K562 (cell line): ENCODE results near the gene WASF2. TPM values are rescaled to one million over a fixed set of nuclear protein-coding genes. Genes with fewer than 3 reads are reported as not detected.

Source experiments
- ARID2 ChIP-seq: fragments of 450-650 bp; IDR thresholded peaks from 2 replicates; pipeline ENCODE4 v1.6.1; 2017; ENCODE audit warnings: antibody characterized with exemption, mild to moderate bottlenecking
- BACH1 ChIP-seq: fragments of 200-800 bp; sonication (Bioruptor generic); IDR thresholded peaks from 2 replicates; pipeline ENCODE4 v1.6.1; 2016; ENCODE audit warnings: missing genetic modification characterization, missing compliant biosample characterization
- CAMTA2 ChIP-seq: fragments of 250-450 bp; sonication (Bioruptor Pico); conservative IDR thresholded peaks from 2 replicates; pipeline ENCODE4 v1.5.1; 2022
- CEBPG ChIP-seq, 3 experiments: fragments of 200-800 bp in 1 of 3; sonication (Bioruptor generic) in 1 of 3; sonication (generic) in 1 of 3; formaldehyde crosslinking in 1 of 3; IDR thresholded peaks in 2 of 3; conservative IDR thresholded peaks in 1 of 3; 2 replicates each; pipeline versions ENCODE4 v1.6.1 to v1.8.0; 2016 to 2022; ENCODE audit warnings: missing compliant biosample characterization in 2 of 3, missing genetic modification characterization in 2 of 3, mild to moderate bottlenecking in 1 of 3, missing genetic modification reagents in 1 of 3
- FOSL1 ChIP-seq: fragments of 200-800 bp; sonication (Bioruptor generic); conservative IDR thresholded peaks from 2 replicates; pipeline ENCODE4 v1.6.1; 2016; ENCODE audit warnings: missing genetic modification characterization, missing compliant biosample characterization
- GATA2 ChIP-seq: sonication (generic); formaldehyde crosslinking; IDR thresholded peaks from 2 replicates; pipeline ENCODE4 v1.4.0; 2020; ENCODE audit warnings: mild to moderate bottlenecking, missing genetic modification reagents
- GATAD2A ChIP-seq: fragments of 450-650 bp; IDR thresholded peaks from 2 replicates; pipeline ENCODE4 v1.6.1; 2017
- KAT7 ChIP-seq: sonication (generic); formaldehyde crosslinking; IDR thresholded peaks from 2 replicates; pipeline ENCODE4 v1.8.0; 2022; ENCODE audit warnings: missing genetic modification reagents, mild to moderate bottlenecking, borderline replicate concordance
- MECOM ChIP-seq: fragments of 250-450 bp; sonication (Bioruptor Pico); IDR thresholded peaks from 2 replicates; pipeline ENCODE4 v1.8.0; 2022; ENCODE audit warnings: inconsistent platforms
- MTA1 ChIP-seq: fragments of 450-650 bp; IDR thresholded peaks from 2 replicates; pipeline ENCODE4 v1.6.1; 2017; ENCODE audit warnings: borderline replicate concordance
- NUFIP1 ChIP-seq: fragments of 450-650 bp; IDR thresholded peaks from 2 replicates; pipeline ENCODE4 v1.6.1; 2018; ENCODE audit not compliant: partially characterized antibody
- RCOR1 ChIP-seq, 2 experiments: IDR thresholded peaks; 2 replicates each; pipeline ENCODE4 v1.6.1; 2012; ENCODE audit warnings: low read depth in 2 of 2, low read length in 2 of 2, borderline replicate concordance in 1 of 2, improper control_type of control experiment in 1 of 2
- SMARCA5 ChIP-seq: fragments of 450-650 bp; IDR thresholded peaks from 2 replicates; pipeline ENCODE4 v1.6.1; 2016
- SMC3 ChIP-seq: conservative IDR thresholded peaks from 2 replicates; pipeline ENCODE4 v1.6.1; 2011; ENCODE audit warnings: low read depth, low read length, improper control_type of control experiment; ENCODE audit not compliant: insufficient read depth
- ZNF165 ChIP-seq: fragments of 250-450 bp; sonication (Bioruptor Pico); IDR thresholded peaks from 2 replicates; pipeline ENCODE4 v1.4.0; 2020; ENCODE audit warnings: borderline replicate concordance
- ZNF699 ChIP-seq: fragments of 250-450 bp; sonication (Bioruptor Pico); IDR thresholded peaks from 2 replicates; pipeline ENCODE4 v1.8.0; 2021; ENCODE audit warnings: mild to moderate bottlenecking, moderate library complexity; ENCODE audit not compliant: insufficient replicate concordance
- ZNF830 ChIP-seq: fragments of 250-450 bp; sonication (Bioruptor Pico); IDR thresholded peaks from 2 replicates; pipeline ENCODE4 v1.5.0; 2021; ENCODE audit warnings: mild to moderate bottlenecking
- ZSCAN29 ChIP-seq: fragments of 450-650 bp; IDR thresholded peaks from 2 replicates; pipeline ENCODE4 v1.6.1; 2017
- polyA plus RNA-seq, 8 experiments: library from polyadenylated mRNA; depleted of rRNA in 4 of 8; stranded (reverse) in 5 of 8; unstranded in 3 of 8; fragments of >200 nt; fragmentation: Nextera tagmentation in 2 of 8; fragmentation: Illumina TruSeq in 1 of 8; extraction: Ambion mirVana in 2 of 8; extraction: Trizol in 1 of 8; gene quantifications; 2 replicates each; pipeline versions ENCODE4 v1.2.1 to v1.2.3, GENCODE V29; 2011 to 2014; ENCODE audit warnings: inconsistent platforms in 1 of 8, missing spikeins in 1 of 8
- total RNA-seq, 7 experiments: library from RNA; depleted of rRNA in 6 of 7; stranded (reverse); fragments of >200 nt in 6 of 7; fragmentation: Illumina TruSeq in 2 of 7; extraction: Trizol in 2 of 7; gene quantifications; 2 replicates each; pipeline versions ENCODE4 v1.2.1 to v1.2.3, GENCODE V29; 2011 to 2021; ENCODE audit warnings: low replicate concordance in 1 of 7
- TF ChIP-seq, protein P1 (sequence below), 2 experiments: fragments of 450-650 bp; formaldehyde crosslinking in 1 of 2; IDR thresholded peaks; 2 replicates each; pipeline versions ENCODE4 v1.4.0 to v1.6.1; 2014 to 2020; ENCODE audit warnings: mild to moderate bottlenecking in 2 of 2, borderline replicate concordance in 1 of 2, low read depth in 1 of 2
- TF ChIP-seq, protein P2 (sequence below): sonication (generic); formaldehyde crosslinking; IDR thresholded peaks from 2 replicates; pipeline ENCODE4 v1.9.0; 2022; ENCODE audit warnings: mild to moderate bottlenecking, missing genetic modification reagents

The WASF2 gene
- total and polyA plus RNA-seq, 9 of the 15 experiments (the other 6 are each of a cell fraction or from before 2014, with no cell fraction given) = 8.2 to 163 (median 31.2) TPM

DNA sequence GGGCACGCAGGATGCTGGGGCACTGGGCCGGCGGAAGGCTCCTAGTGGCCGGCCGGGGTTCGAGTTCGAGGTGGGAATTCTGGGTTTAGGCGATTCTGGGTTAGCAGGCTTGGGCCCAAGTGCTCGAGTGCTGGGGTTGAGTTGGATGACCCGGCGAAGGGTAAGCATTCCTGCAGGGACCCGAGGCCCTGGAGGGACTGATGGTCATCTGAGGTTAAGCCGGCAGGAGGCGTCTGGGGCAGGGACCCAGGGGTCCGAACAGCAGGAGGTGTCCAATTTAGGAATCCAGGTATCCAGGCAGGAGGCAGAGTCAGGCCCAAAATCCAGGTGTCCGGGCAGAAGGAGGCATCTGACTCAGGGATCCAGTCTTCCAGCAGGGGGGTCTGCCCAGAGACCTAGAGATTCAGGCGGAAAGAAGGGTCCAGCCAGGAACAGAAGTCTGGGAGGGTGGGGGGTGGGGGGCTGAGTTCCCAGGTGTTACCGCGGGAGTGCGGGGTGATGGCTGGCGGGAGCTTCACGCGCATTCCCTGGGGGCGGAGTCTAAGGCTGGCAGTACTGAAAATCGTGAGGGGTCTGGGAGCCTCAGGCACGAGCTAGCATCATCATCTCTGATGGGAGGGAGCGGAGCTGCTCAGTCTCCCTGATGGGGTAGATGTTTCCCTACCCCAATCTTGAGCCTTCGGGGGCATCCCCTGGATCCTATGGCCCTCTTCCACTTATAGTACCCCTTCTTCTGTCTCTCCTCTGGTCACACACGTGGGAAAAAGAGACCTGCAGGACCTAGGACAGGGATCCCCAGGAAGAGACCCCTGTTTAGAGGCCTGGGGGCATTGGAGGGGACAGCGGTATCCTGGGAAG, 97.0 kb downstream of the WASF2 start (continued):
- TF ChIP-seq, protein P1, sequence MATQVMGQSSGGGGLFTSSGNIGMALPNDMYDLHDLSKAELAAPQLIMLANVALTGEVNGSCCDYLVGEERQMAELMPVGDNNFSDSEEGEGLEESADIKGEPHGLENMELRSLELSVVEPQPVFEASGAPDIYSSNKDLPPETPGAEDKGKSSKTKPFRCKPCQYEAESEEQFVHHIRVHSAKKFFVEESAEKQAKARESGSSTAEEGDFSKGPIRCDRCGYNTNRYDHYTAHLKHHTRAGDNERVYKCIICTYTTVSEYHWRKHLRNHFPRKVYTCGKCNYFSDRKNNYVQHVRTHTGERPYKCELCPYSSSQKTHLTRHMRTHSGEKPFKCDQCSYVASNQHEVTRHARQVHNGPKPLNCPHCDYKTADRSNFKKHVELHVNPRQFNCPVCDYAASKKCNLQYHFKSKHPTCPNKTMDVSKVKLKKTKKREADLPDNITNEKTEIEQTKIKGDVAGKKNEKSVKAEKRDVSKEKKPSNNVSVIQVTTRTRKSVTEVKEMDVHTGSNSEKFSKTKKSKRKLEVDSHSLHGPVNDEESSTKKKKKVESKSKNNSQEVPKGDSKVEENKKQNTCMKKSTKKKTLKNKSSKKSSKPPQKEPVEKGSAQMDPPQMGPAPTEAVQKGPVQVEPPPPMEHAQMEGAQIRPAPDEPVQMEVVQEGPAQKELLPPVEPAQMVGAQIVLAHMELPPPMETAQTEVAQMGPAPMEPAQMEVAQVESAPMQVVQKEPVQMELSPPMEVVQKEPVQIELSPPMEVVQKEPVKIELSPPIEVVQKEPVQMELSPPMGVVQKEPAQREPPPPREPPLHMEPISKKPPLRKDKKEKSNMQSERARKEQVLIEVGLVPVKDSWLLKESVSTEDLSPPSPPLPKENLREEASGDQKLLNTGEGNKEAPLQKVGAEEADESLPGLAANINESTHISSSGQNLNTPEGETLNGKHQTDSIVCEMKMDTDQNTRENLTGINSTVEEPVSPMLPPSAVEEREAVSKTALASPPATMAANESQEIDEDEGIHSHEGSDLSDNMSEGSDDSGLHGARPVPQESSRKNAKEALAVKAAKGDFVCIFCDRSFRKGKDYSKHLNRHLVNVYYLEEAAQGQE (IDR thresholded peaks at IDR 0.05; ENCODE audit: borderline replicate concordance) = peak; percentile 21; the same call in 1 of the 2 replicates
- TF ChIP-seq, protein P1 (CRISPR knock-in tag; IDR thresholded peaks at IDR 0.05; ENCODE audit: low read depth) = no peak; the same call in 1 of the 2 replicates
- TF ChIP-seq CEBPG (CRISPR knock-in tag; IDR thresholded peaks at IDR 0.05) (no peak), CEBPG (tag; conservative IDR thresholded peaks at IDR 0.05 in 1 of 2, IDR thresholded peaks at IDR 0.05 in 1 of 2) (no peak), KAT7 (0 out of 2 replicates have a peak, but pooled peaks have one; percentile 45), ARID2 (no peak), GATAD2A (no peak), SMC3 (0 out of 2 replicates have a peak, but pooled peaks have one; percentile 23), GATA2 (no peak), ZNF699 (CRISPR knock-in tag) (no peak), RCOR1 (IDR thresholded peaks at IDR 0.05; ENCODE audit: borderline replicate concordance in 1 of 2, low read depth in 2 of 2, low read length in 2 of 2) (no peak), MECOM (CRISPR knock-in tag) (no peak), SMARCA5 (peak; percentile 61; the same call in 1 of the 2 replicates), ZNF830 (CRISPR knock-in tag) (0 out of 2 replicates have a peak, but pooled peaks have one; percentile 52), MTA1 (0 out of 2 replicates have a peak, but pooled peaks have one; percentile 14), FOSL1 (tag) (peak; percentile 91), NUFIP1 (no peak), CAMTA2 (0 out of 2 replicates have a peak, but pooled peaks have one; percentile 73), BACH1 (no peak), ZNF165 (no peak), ZSCAN29 (no peak)
- TF ChIP-seq, protein P2, sequence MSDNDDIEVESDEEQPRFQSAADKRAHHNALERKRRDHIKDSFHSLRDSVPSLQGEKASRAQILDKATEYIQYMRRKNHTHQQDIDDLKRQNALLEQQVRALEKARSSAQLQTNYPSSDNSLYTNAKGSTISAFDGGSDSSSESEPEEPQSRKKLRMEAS = no peak; the same call in 1 of the 2 replicates
